Nephron progenitor cell (in vitro differentiated cells): Measurements from ENCODE around the gene CCDC194.
A peak's percentile ranks its signal among the peaks of the same experiment; 100 is the strongest.

Source experiments
- DNase-seq: peaks from one replicate; pipeline ENCODE4 v3.0.0; 2021
- H3K27ac Mint-ChIP-seq: 2 replicates; pipeline ENCODE4 v1.8.0; 2021; ENCODE audit warnings: mild to moderate bottlenecking, moderate library complexity, mixed read lengths
- H3K27me3 Mint-ChIP-seq: 2 replicates; pipeline ENCODE4 v1.8.0; 2021; ENCODE audit warnings: mild to moderate bottlenecking, low read depth, mixed read lengths; ENCODE audit not compliant: poor library complexity
- H3K36me3 Mint-ChIP-seq: 2 replicates; pipeline ENCODE4 v1.8.0; 2021; ENCODE audit warnings: low read depth, mixed read lengths
- H3K4me1 Mint-ChIP-seq: 2 replicates; pipeline ENCODE4 v1.8.0; 2021; ENCODE audit warnings: mixed read lengths
- H3K4me3 Mint-ChIP-seq: 2 replicates; pipeline ENCODE4 v1.8.0; 2021; ENCODE audit warnings: mild to moderate bottlenecking, moderate library complexity, mixed read lengths
- H3K9me3 Mint-ChIP-seq: 2 replicates; pipeline ENCODE4 v1.8.0; 2021; ENCODE audit warnings: mild to moderate bottlenecking, moderate library complexity, mixed read lengths
- TF ChIP-seq, protein P1 (sequence below): fragments of 200-600 bp; sonication (generic); IDR thresholded peaks from 2 replicates; pipeline ENCODE4 v1.5.0; 2021; ENCODE audit warnings: antibody characterized with exemption

Gene CCDC194

GRCh38 chr19:17359905-17360800 is 33.8 kb downstream of the CCDC194 start:
- Mint-ChIP-seq H3K4me3 (no peak overlapping the region), H3K27me3 (peaks cover 20% of the 10 kb centered on the region), H3K27ac (no peak overlapping the region), H3K9me3 (peaks cover 7% of the 10 kb centered on the region), H3K36me3 (peaks cover 10% of the 10 kb centered on the region), H3K4me1 (peaks cover 6% of the 10 kb centered on the region)
- TF ChIP-seq, protein P1, sequence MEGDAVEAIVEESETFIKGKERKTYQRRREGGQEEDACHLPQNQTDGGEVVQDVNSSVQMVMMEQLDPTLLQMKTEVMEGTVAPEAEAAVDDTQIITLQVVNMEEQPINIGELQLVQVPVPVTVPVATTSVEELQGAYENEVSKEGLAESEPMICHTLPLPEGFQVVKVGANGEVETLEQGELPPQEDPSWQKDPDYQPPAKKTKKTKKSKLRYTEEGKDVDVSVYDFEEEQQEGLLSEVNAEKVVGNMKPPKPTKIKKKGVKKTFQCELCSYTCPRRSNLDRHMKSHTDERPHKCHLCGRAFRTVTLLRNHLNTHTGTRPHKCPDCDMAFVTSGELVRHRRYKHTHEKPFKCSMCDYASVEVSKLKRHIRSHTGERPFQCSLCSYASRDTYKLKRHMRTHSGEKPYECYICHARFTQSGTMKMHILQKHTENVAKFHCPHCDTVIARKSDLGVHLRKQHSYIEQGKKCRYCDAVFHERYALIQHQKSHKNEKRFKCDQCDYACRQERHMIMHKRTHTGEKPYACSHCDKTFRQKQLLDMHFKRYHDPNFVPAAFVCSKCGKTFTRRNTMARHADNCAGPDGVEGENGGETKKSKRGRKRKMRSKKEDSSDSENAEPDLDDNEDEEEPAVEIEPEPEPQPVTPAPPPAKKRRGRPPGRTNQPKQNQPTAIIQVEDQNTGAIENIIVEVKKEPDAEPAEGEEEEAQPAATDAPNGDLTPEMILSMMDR: no peak
- no peak for DNase-seq

DNA sequence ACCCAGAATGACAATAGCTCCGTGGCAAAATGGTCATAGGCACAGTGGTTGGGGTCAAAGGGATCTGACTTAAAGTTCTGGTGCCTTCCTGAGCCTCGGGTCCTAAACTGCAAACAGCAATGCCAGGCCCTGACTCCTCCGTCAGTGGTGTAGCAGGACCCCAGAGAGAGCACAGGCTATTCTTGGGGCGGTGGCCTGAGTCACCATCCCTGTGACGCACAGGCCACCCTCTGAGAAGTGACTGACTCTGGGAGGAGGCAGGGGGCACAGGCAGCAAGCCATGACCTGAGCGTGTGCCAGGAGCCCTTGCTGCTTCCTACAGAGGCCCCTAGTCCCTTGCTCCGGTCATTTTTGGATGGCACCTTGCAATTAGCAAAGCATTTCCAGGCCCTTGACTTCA is 35.6 kb downstream of the CCDC194 start:
- no peak for DNase-seq
- no peaks in the 10 kb centered on the region for H3K9me3 Mint-ChIP-seq

GRCh38 chr19:17357724-17358123 is 36.3 kb downstream of the CCDC194 start:
- DNase-seq: no peak
- TF ChIP-seq, protein P1: no peak
- H3K36me3 Mint-ChIP-seq: no peaks in the 10 kb centered on the region
- H3K27me3 Mint-ChIP-seq: peaks cover 15% of the 10 kb centered on the region
- no peak overlapping the region for H3K4me3 Mint-ChIP-seq
- no peak overlapping the region for H3K27ac Mint-ChIP-seq
- H3K4me1 Mint-ChIP-seq: peaks cover 17% of the 10 kb centered on the region
- H3K9me3 Mint-ChIP-seq: no peaks in the 10 kb centered on the region

More for the DNA sequence above, 35.6 kb downstream of the CCDC194 start:
- Mint-ChIP-seq H3K27me3 (peaks cover 15% of the 10 kb centered on the region), H3K27ac (no peak overlapping the region), H3K4me3 (no peak overlapping the region), H3K36me3 (no peaks in the 10 kb centered on the region), H3K4me1 (peaks cover 10% of the 10 kb centered on the region)
- TF ChIP-seq, protein P1: no peak

GRCh38 chr19:17357078-17357666 is 36.8 kb downstream of the CCDC194 start:
- H3K4me1 Mint-ChIP-seq: peaks cover 19% of the 10 kb centered on the region
- H3K9me3 Mint-ChIP-seq: no peaks in the 10 kb centered on the region
- DNase-seq: no peak
- no peak overlapping the region for H3K27ac Mint-ChIP-seq
- no peak overlapping the region for H3K4me3 Mint-ChIP-seq
- H3K27me3 Mint-ChIP-seq: peaks cover 11% of the 10 kb centered on the region
- no peaks in the 10 kb centered on the region for H3K36me3 Mint-ChIP-seq
- TF ChIP-seq, protein P1: no peak

- TF ChIP-seq, protein P1: no peak
- Mint-ChIP-seq H3K36me3 (no peaks in the 10 kb centered on the region), H3K4me3 (no peak overlapping the region), H3K27me3 (peaks cover 5% of the 10 kb centered on the region), H3K4me1 (peaks cover 38% of the 10 kb centered on the region), H3K27ac (peak overlapping the region; percentile 33), H3K9me3 (no peaks in the 10 kb centered on the region)
- DNase-seq: no peak
Observed at GRCh38 chr19:17353386-17353785, 40.6 kb downstream of the CCDC194 start.
